GM12872 (cell line): Measurements from ENCODE around the gene MED9.

ENCODE experiments used
- CTCF ChIP-seq: IDR thresholded peaks from 3 replicates; pipeline ENCODE4 v1.5.1; 2011; ENCODE audit warnings: low read depth, mild to moderate bottlenecking, low read length, moderate library complexity; ENCODE audit not compliant: insufficient read depth

Gene MED9

GRCh38 chr17:17468217-17469010 is 8.4 kb upstream of the MED9 start:
- no peak for TF ChIP-seq CTCF

- no peak for TF ChIP-seq CTCF
These were observed 7.4 kb upstream of the MED9 start for GRCh38 chr17:17469358-17469757.

- no peak for TF ChIP-seq CTCF
These were observed 6.8 kb upstream of the MED9 start for GRCh38 chr17:17469996-17470395.

DNA sequence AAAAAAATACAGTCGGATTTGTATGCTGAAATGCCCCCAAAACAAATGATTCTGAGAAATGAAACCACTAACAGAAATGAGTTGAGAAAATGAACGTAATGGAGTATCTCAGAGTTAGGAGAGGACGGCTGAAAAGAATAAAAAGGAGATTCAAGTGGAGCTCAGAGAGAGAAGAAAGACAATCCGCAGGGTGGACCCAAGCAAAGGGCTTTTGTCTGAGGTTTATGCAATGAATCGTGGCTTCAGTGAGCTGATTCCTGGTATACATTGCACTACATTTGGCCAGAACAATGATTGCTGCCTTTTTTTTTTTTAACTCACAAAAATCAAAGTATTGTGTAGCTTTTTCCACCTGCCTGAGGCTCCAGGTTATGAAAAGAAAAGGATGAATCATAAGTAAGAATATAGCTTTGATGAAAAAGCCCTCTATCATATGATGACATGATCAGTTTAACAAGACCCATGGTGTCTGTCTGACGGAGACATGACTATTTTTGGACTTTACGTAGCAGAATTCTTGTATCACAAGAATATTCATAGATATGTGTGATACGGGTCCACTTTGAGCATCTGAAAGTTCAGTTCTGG is 4.4 kb upstream of the MED9 start:
- TF ChIP-seq CTCF: no peak

DNA sequence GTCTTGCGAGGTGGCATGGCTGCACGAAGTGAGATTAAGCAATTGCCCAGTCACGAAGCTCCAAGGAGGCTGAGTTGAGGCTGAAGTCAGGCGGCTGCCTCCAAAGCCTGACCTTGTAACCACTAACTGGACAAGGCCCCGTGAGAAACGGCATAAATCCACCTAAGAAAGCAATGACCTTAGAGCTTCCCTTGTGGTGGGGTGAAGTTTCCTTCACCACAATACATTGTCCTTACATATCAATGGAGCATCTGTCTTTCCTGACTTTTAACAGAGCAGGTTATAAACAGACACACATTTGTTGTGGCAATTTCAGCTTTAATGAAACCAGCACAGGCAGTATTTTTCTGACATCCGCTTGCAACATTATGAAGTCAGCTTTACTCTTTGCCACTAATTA is 2.5 kb upstream of the MED9 start:
- TF ChIP-seq CTCF: no peak

DNA sequence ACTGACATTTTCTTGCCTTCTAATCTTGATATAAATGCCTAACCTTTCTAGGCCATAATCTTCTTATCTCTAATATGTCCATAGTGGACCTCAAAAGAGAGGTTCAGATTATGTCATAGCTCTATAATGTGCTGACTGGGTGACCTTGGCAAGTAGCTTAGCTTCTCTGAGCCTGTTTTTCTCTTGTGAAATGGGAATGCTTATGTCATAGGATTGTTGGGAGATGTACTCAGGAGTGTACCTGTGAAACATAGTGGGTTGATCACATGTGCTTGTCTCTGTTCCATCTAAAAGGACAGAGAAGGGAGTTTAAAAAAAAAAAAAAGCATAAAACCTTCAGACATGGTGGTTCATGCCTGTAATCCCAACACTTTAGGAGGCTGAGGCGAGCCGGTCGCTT is 2.4 kb downstream of the MED9 start:
- TF ChIP-seq CTCF: no peak

DNA sequence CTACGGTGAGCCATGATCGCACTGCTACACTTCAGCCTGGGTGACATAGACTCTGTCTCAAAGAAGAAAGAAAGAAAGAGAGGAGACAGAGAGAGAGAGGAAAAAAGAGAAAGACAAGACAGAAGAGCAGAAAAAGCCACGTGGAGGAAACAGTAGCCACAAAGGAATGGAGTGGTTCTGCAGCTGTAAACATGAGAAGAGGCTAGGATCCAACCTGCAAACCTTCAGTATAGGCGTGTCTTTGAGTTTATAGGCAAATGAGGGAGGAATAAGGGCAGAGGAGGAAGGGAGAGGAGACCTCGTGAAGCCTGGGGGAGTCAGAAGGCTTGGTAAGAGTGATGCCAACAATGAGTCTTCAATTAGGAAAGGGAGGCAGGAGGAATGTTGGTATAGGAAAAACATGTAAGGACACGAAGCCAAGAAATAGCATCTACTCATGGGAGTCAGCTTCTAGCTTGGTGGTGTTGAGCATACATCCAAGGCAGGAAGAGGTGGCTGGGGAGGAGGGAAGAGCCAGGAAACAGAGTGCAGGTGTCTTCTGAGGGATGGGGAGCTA is 3.9 kb downstream of the MED9 start:
- no peak for TF ChIP-seq CTCF
